Spleen (tissue), 7 donors: ENCODE data around the gene ST7.

Source experiments
- CTCF ChIP-seq, 11 experiments: fragments of 200-600 bp in 7 of 11; fragments of 450-650 bp in 4 of 11; sonication (generic) in 4 of 11; IDR thresholded peaks in 8 of 11; conservative IDR thresholded peaks in 3 of 11; 1 replicate in 7 of 11; 2 replicates in 4 of 11; pipeline versions ENCODE4 v1.4.0 to v1.8.0; 2016 to 2021; ENCODE audit warnings: antibody characterized with exemption in 11 of 11, inconsistent platforms in 4 of 11, mild to moderate bottlenecking in 1 of 11
- POLR2A ChIP-seq, 3 donors: fragments of 450-650 bp; IDR thresholded peaks; one replicate each; pipeline ENCODE4 v1.5.1; 2017; ENCODE audit warnings: antibody characterized with exemption in 3 of 3, mild to moderate bottlenecking in 1 of 3
- POLR2AphosphoS5 ChIP-seq, 3 donors: sonication (generic); formaldehyde crosslinking; IDR thresholded peaks; one replicate each; pipeline ENCODE4 v1.5.1; 2017; ENCODE audit warnings: antibody characterized with exemption in 3 of 3
- donor health status: DM: no; HTN: no; CAD: no; lungs with moderate emphysema.
- donor health status: DM: no; HTN: no; CAD: no.
- donor health status: DM: no; HTN: no; CAD: no.

GRCh38 chr7:116999311-116999710, 46.0 kb downstream of the ST7 start:
- no peak for TF ChIP-seq CTCF (IDR thresholded peaks at IDR 0.05 in 8 of 11, conservative IDR thresholded peaks at IDR 0.05 in 3 of 11)
- TF ChIP-seq POLR2AphosphoS5 (IDR thresholded peaks at IDR 0.05), result no peak
- TF ChIP-seq POLR2A (IDR thresholded peaks at IDR 0.05), result no peak
